HG02840 (cell line): Measurements from ENCODE around the gene DECR2.
"Not testable (repeated sequence)": the region's sequence is repeated elsewhere in the genome, so short reads cannot be mapped to it uniquely, and the experiment has no call there.

Experiments used
- ATAC-seq: cut with Tn5 transposase; IDR thresholded peaks from one replicate; pipeline ENCODE4 v1.9.1; 2021; ENCODE audit warnings: mild to moderate bottlenecking, moderate library complexity, moderate number of reproducible peaks; ENCODE audit not compliant: unreplicated experiment, low FRiP score

Gene DECR2

DNA sequence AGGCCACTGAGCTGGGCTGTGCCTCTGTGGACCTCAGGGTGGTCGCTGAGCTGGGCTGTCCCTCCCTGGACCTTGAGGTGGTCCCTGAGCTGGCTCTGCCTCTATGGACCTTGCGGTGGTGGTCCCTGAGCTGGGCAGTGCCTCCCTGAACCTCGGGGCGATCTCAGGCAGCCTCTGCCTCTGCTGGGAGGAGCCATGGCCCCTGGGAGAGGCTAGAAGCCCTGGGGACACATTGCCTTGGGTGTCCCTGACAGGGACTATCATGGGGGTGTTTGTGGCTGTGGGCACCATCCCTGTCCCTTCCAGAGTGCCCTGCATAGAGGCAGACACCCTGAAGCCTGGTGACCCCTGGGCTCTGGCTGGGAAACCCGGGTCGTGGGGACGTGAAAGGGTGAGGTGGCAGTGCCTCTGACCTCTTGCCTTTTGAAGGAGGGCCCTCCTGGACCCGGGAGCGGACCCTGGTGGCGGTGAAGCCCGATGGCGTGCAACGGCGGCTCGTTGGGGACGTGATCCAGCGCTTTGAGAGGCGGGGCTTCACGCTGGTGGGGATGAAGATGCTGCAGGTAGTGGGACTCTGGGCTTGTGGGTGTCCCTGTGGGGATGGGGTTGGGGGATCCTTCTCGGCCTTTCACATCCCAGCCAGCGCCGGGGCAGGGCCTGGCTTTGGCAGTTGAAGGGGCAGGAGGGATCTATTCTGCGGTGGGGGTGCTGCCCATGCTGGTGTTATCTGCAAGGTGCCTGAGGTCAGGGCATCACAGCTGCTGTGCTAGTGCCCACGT is 2.9 kb upstream of the DECR2 start:
- ATAC-seq, result no peak

DNA sequence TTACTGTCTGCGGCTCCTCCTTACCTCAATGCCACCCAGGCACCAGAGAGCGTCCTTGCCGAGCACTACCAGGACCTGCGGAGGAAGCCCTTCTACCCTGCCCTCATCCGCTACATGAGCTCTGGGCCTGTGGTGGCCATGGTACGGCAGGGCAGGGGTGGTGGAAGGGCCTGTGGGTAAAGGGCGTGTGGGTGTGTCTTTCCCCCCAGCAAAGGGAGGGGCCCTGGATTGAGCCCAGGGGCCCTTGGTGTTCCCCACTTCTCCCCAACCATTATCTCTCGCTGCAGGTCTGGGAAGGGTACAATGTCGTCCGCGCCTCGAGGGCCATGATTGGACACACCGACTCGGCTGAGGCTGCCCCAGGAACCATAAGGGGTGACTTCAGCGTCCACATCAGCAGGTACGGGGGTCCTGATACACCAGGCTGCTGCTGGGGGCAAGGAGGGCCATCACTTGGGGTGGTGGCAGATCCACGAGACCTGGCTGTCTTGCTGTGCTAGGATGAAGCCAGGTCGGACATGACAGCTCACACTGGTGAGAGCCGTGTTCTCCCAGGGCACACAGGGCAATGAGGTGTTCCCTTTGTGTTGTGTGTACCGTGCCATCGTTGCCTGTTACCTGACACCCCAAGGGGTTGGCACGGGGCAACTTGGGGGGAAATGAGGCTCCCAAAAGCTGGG is 2.2 kb upstream of the DECR2 start:
- no peak for ATAC-seq

DNA sequence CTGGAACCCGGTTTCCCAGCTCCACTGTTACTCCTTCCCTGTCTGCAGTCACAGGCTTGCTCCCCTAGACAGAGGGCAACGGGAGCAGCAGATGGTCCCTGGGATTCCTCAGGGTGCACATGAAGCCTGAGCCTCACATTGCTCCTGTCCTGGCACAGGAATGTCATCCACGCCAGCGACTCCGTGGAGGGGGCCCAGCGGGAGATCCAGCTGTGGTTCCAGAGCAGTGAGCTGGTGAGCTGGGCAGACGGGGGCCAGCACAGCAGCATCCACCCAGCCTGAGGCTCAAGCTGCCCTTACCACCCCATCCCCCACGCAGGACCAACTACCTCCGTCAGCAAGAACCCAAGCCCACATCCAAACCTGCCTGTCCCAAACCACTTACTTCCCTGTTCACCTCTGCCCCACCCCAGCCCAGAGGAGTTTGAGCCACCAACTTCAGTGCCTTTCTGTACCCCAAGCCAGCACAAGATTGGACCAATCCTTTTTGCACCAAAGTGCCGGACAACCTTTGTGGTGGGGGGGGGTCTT is 1.6 kb upstream of the DECR2 start:
- ATAC-seq, result no peak

DNA sequence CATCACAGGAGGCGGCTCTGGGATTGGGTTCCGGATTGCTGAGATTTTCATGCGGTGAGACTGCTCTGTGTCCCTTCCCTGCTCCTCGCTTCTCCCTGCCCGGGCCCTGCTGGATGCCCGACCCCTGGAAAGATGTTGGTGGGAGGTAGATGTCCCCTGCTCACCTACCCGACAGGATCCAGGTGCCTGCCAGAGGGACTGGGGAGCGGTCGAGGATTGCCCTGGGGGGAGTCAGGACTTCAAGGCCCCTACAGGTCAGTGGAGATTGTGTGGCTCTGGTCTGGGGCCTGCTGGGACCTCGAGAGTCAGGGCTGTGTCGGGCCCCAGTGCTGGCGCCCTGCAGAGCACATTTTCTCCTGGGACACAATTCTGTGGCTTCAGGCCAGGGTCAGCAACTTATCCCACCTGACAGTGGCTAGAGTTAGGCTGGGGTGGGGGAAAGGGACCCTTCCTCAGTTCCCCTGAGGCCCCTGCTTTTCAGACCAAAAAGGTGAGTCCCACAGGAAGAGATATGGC is 3.3 kb downstream of the DECR2 start:
- ATAC-seq, result no peak

DNA sequence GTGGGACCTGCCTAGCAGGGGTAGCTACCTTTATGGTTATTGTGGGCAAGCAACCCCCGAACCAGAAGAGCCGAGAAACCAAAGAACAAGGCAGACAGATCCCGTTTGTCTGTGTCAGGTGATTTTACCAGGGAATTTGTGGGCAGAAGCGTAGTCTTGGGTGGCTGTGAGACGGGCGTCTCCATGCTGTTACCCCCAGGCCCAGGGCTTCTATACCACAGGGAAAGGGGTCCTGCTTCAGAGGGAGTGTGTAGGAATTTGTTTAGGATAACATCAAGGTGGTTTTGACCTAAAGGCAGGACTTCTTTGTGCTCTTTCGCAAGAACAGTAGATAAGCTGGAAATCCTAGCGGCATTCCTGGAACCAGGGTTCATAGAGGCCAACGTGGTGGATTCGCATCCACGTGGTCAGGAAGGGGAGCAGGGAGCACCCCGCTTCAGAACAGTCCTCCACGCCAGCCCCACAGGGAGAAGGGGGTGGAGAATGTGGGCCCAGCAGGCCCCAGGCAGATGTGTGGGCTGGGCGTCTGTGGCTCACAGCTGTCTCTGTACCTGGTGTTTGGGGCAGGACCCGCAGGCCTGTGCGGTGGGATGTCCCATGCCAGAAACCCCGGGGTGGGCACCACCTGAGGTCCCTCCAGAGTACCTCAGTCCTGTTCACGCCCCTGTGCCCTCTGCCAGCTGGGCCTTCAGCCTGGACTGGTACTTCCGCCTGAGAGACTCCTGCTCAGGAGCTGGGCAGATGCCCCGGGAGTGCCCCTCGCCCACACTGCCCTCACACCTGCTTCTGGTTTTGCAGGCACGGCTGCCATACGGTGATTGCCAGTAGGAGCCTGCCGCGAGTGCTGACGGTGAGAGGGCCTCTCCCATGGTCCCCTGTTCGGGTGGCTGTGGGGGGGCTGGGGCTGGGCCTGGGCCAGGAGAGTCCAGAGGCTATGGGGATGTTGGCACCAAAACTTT is 4.1 kb downstream of the DECR2 start:
- ATAC-seq, result no peak

DNA sequence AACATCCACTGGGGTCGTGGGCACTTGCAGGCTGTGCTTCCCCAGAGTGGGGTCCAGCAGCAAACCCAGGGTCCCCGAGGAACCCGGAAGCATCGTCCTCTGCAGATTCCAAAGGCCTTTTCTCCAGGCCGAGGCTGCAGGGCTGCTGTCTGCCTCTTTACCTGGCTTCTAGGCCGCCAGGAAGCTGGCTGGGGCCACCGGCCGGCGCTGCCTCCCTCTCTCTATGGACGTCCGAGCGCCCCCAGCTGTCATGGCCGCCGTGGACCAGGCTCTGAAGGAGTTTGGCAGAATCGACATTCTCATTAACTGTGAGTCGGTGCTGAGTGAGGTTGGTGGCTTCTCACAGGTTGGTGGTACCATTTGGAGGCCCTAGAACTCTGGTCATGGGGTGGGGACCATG is 5.6 kb downstream of the DECR2 start:
- ATAC-seq, result no peak

DNA sequence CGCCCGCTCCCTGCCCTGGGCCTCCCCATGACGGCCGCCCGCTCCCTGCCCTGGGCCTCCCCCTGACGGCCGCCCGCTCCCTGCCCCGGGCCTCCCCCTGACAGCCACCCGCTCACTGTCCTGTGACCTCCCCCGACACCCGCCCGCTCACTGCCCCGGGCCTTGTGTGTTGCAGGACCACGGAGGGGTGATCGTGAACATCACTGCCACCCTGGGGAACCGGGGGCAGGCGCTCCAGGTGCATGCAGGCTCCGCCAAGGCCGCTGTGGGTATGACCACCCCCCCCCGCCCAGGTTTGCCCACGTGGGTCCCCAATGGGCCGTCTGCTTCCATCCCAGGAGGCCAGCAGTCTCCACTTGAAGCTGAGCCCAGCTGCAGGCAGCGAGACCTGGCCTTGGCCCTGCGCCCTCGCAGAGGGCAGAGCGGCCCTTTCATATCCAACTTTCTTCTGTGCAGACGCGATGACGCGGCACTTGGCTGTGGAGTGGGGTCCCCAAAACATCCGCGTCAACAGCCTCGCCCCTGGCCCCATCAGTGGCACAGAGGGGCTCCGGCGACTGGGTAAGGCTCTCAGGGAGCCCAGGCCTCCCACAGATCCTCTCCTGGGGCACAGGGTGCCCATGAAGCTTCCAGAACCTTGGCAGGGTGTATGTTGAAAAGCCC is 9.0 kb downstream of the DECR2 start:
- ATAC-seq, result no peak

DNA sequence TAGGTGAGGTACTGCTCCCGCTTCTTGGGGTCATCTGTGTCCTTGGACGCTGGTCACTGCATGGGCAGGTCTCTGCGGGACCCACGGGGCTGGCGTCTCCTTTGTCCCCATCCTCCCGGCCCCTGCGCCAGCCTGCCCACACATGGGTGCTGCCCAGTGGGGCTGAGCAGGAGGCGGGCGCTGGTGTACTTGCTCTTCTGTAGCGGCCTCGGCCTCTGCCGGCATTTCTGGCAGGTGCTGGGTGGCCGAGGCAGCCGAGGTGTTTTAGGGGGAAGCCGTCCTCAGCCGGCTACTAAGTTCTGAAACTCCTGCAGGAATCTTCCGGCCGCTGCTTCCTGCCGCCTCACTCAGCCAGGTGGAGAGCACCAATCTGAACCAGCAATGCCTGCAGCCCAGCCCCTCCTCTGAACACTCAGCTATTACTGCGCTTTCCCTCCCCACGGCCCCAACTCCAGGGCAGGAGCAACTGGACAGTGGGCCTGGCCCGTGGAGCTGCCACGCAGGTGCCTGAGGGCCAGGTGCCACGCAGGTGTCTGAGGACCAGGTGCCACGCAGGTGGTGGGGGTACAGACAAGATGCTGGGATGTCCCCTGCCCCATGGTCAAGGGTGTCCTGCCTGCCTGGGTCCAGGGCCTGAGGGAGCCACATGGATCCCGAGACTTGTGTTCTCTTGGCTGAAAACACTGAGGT is 10.0 kb downstream of the DECR2 start:
- ATAC-seq, result no peak

DNA sequence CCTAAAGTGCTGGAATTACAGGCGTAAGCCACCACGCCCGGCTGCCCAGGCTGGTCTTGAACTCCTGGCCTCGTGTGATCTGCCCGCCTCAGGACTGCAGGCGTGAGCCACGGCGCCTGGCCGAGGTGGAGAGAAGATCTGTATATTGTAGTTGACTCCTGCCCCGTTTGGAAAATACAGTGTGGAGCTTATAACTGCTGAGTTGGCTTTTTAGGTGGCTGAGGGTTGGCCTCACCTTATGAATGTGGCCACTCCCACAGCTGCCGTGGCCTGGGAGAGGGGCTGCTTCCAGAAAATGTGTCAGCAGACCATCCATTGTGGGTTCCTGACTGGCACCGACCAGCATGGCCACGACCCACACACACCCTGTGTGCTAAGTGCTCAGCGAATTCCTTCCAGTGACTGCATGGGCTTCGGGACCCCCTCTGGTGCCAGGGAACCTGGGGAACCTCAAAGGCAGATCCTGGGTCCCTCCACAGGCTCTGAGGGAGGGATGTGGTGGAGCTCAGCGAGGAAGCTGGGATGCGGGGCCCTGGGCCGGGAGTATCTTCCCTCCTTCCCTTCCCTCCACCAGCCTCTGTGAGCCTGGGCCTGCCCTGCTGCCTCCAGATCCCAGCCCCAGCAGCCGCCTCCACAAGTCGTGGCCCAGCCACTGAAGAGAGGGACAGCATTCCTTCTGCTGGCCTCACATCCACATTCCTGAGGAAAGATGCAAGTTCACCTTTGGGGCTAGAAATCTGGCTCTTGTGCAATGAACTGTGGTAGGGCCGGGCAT is 12.9 kb downstream of the DECR2 start:
- ATAC-seq, result no peak

DNA sequence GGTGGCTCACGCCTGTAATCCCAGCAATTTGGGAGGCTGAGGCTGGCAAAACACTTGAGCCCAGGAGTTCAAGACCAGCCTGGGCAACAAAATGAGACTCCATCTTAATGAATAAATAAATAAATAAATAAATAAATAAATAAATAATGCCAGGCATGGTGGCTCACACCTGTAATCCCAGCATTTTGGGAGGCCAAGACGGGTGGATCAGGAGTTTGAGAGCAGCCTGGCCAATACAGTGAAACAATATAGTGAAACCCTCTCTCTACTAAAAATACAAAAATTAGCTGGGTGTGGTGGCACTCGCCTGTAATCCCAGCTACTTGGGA is 13.4 kb downstream of the DECR2 start:
- ATAC-seq, result not testable (repeated sequence)

DNA sequence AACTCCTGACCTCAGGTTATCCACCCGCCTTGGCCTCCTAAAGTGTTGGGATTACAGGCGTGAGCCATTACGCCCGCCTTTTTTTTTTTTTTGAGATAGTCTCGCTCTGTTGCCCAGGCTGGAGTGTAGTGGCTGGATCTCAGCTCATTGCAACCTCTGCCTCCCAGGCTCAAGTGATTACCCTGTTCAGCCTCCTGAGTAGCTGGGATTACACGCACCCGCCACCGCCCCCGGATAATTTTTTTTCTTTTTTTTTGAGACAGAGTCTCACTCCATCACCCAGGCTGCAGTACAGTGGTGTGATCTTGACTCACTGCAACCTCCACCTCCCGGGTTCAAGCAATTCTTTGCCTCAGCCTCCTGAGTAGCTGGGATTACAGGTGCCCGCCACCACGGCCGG is 20.5 kb downstream of the DECR2 start:
- ATAC-seq, result not testable (repeated sequence)

DNA sequence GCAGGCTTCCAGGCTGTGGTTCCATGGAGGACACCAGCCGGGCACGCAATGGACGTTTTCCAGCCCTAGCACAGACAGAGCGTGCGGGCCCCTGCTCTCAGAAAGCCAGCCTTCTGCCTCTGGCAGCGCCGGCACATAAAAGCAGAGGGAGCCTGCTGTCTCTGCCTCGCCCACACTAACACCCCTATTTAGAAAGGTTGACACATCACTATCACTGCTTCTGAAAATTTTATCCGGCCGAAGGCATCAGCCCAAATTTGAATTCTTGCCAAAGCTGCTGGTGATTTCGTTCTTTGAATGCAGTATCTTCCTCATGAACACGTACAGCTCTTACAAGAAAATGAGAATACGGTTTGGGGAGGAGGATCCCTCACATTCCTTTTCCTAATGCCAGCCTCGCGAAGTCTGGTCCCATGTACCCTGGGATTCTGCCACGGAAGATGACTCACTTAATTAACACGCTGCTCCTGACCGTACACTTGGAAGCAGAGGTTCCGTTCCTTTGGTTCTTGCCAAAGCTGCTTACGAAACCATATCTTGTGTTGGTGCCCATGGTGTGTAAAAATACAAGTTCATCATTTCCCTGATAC is 22.4 kb downstream of the DECR2 start:
- no peak for ATAC-seq

DNA sequence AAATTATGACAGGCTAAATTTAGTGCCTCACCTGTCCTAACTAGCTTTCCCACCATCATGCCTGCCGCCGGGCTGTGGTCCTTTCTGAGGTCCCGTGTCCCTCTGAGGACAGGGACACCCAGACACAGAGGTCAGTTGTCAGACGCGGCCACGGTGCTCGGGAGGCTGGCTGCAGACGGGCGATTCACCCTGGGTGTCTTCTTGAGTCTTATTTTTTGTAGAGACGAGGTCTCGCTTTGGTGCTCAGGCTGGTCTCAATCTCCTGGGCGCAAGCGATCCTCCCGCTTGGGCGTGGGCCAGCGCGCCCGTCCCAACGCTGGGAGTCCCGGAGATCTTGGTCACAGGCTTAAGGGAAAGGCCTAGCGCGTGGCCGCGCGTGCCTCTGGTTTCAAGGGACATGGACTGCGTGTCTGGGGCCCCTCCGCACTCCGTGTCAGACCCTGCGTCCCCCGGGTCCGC is 23.0 kb downstream of the DECR2 start:
- no peak for ATAC-seq

DNA sequence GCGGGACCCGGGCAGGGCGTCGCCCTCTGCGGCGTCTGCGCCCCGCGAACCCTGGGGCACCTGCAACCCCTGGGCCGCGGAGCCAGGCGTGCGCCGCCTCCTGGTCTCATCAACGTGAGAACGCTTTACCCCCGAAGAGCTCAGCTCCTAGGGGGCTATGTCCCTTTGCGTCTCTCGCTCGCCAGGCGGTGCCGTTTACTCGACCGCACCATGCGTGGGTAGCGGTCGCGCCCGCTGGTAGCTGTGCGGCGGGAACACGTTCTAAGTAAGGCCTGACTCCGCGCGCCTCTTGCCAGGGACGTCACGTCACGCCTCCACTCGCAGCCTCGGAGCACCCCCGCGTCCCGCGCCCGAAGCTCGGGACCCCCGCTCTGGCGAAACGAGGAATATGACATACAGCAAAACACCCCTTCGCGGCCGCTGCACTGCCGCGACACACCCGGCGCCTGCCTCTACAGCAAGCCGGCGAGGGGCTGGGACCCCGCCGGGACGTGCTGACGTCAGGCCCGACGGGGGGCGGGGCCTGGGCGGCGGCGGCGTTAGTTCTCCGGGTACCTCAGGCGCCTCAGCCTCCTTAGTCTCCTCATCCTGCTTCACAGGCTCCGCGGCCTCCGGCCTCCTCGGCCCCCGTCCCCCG is 23.5 kb downstream of the DECR2 start, which contains the start of gene RAB11FIP3:
Gene RAB11FIP3, plus strand, starts transcription at position 568 of the 637 bp plus-strand sequence. CDS start 358 bp downstream, outside the sequence.
- ATAC-seq, result peak; percentile 82

DNA sequence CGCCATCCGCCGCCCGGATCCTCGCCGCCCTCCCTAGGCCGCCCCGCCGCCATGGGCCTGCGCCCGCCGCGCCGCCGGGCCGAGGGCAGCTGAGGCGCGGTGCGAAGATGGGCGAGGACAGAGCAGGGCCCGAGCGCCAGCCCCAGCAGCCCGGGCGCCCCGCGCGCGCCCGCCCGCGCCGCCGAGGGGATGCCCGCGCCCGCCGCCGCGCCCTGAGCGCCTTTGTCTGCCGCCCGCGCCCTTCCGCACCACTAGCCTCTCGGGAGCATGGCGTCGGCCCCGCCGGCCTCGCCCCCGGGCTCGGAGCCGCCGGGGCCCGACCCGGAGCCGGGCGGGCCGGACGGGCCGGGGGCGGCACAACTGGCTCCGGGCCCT is 24.0 kb downstream of the DECR2 start:
- peak; percentile 33 for ATAC-seq

DNA sequence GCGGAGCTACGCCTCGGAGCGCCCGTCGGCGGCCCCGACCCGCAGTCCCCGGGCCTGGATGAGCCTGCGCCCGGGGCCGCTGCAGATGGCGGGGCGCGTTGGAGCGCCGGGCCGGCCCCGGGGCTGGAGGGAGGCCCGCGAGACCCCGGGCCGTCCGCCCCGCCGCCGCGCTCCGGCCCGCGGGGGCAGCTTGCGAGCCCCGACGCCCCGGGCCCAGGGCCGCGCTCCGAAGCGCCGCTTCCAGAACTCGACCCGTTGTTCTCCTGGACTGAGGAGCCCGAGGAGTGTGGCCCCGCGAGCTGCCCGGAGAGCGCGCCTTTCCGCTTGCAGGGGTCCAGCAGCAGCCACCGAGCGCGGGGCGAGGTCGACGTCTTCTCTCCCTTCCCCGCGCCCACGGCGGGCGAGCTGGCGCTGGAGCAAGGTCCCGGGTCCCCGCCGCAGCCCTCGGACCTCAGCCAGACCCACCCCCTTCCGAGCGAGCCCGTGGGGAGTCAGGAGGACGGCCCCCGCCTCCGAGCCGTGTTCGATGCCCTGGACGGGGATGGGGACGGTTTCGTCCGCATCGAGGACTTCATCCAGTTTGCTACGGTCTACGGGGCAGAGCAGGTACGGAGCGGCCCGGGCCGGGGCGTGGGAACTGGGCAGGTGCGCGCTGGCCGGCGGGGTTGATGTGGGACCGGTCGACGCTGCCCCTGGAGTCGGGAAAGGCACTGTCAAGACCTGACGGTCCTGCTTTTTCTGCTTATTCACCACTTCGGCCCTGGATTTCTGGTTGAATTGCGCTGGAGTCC is 24.6 kb downstream of the DECR2 start:
- ATAC-seq, result peak; percentile 11

DNA sequence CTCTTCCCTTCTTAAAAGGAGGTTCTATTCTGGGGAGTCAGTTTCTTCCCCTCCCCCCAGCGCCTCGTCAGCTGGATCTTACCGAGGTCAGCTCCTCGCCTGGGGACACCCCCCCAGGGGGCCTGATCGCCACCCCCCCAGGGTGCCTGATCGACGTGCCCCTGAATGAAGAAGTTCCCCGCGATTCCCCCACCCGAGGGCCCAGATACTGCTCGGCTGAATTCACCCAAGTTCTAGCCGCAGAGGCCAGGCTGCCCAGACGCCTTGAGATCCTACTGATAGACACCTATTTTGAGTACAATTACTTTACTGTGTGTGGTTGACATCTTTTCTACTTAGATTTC is 25.2 kb downstream of the DECR2 start:
- no peak for ATAC-seq
